ENCODE data around the gene CLEC18C.
A peak's percentile ranks its signal among the peaks of the same experiment; 100 is the strongest.
"Not testable (repeated sequence)": the region's sequence is repeated elsewhere in the genome, so short reads cannot be mapped to it uniquely, and the experiment has no call there.

The CLEC18C gene

DNA sequence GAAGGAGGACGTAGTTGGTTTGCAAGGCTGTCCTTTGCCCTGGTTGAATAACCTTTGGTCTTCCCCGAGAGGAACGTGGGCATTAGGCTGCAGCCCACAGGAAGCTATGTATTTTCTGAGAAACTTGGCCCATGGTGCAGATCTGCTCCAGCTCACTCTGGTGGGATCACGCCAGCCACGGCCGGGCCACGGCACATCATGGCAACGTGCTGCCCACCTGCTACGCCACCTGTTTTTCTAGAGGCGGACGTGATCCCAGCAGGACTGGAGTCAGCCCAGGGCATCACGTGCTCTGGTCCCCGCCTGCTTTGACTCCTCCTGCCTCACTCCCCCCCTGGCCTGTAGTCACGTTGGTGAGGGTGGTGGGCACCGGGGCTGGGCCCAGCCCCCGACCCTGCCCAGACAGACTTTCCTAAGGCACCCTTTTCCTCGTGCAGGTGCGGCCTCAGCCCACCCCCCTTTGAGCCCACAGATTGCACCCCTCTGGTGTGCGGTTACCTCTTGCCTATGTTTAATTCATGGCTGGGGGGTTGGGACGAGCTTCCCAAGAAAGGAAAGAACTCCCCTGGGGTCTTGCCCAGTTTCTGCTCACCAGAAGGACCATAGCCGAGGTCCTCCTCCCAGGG, at the start of gene CLEC18C:
Gene CLEC18C, plus strand, starts transcription at position 576 of the 626 bp plus-strand sequence. CDS start 492 bp downstream, outside the sequence.
- peak; percentile 11 for DNase-seq

DNA sequence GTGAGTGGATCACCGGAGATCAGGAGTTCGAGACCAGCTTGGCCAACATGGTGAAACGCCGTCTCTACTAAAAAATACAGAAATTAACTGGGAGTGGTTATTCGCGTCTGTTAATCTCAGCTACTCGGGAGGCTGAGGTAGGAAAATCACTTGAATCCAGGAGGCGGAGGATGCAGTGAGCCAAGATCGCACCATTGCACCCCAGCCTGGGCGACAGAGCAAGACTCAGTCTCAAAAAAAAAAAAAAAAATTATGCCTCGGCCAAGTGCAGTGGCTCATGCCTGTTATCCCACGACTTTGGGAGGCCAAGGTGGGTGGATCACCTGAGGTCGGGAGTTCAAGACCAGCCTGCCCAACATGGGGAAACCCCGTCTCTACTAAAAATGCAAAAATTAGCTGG, 49.8 kb upstream of the CLEC18C start:
- DNase-seq: not testable (repeated sequence)

DNA sequence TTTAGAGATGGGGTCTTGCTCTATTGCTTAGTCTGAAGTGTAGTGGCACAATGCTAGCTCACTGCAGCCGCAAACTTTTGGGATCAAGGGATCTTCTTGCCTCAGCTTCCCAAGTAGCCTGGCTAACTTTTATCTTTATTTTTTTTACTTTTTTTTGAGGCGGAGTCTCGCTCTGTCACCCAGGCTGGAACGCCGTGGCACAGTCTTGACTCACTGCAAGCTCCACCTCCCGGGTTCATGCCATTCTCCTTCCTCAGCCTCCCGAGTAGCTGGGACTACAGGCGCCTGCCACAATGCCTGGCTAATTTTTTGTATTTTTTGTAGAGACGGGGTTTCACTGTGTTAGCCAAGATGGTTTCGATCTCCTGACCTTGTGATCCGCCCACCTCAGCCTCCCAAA, 47.4 kb upstream of the CLEC18C start:
- not testable (repeated sequence) for DNase-seq

DNA sequence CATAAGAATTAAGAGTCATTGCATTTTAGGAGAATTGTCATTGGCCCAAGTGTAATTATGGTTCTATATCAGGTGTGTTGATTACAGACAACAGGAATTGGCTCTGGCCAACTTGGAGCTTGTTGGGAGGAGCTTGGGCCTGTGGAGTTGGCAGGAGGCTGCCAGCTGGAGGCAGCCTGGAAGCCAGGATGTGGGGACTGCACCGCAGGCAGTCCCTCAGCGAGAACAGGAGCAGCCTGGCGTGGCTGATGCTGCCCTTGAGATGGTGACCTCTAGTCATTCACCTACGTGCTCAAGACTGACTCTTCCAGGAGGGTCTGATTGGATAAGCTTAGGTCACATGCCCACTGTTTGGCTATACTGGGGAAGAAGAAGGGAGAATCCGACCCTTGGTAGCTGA, 45.9 kb upstream of the CLEC18C start:
- DNase-seq: not testable (repeated sequence)

GRCh38 chr16:70128844-70129243, 44.7 kb upstream of the CLEC18C start:
- not testable (repeated sequence) for DNase-seq

DNA sequence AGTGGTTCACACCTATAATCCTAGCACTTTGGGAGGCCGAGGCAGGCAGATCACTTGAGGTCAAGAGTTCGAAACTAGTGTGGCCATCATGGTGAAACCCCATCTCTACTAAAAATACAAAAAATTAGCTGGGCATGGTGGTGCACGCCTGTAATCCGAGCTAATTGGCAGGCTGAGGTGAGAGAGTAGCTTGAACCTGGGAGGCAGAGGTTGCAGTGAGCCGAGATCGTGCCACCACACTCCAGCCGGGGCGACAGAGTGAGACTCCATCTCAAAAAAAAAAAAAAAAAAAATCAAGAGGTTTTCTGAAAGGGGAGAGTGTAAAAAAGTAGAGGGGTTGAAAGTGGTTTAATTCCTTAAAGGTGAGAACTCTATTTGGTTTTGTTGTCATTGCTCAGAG, 37.8 kb upstream of the CLEC18C start:
- DNase-seq: not testable (repeated sequence)

- not testable (repeated sequence) for DNase-seq
These were observed 37.0 kb upstream of the CLEC18C start for GRCh38 chr16:70136595-70136994.

- DNase-seq: not testable (repeated sequence)
These were observed 30.8 kb upstream of the CLEC18C start for GRCh38 chr16:70142739-70143138.

DNA sequence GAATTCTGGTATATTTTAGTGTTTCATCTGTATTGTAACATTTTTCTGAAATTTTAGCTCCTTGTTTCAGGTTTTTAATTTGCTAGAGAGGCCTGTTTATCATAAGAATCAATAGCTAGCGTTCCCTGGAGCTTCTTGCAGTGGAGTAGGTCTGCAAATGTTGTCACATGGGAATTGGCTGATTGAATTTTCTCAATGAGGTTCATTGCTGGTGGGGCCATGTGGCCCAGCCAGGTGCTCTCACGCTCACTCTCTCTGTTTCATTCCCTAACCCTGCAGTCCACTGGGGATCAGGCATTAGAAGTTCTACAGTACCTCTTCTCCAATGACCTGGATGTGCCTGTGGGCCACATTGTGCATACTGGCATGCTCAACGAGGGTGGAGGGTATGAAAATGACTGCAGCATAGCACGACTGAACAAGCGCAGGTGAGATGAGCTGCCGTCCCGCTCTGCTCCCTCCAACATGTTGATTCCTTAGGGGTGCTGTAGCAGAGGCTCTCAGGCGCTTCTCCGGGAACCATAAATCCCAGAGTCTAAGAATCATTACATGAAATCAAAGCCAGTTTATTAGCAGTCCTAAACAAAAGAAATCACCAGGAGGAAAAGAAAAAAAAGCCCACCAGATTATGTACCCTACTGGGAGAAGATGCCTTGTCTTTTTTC, 30.2 kb upstream of the CLEC18C start:
- DNase-seq: not testable (repeated sequence)

DNA sequence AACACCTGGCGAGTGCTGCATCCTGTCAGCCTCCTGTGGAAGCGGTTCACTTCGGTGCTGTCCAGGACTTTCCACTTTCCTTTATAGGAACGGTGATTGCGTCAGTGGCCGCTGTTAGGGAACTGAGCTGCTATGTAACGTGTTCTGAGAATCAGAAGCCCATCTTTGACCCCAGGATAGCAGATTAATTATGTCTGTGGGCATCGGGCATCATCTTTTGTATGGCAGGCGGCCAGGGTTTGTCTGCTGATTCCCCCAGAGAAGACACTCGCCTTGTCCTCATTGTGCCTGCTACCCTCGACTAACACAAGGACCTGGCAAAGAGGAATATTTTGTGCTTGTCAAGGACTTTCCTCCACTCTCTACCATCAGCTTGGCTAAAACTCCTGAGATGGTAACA, 25.7 kb upstream of the CLEC18C start:
- DNase-seq: not testable (repeated sequence)

- DNase-seq: not testable (repeated sequence)
These were observed 25.1 kb upstream of the CLEC18C start for GRCh38 chr16:70148453-70148852.

DNA sequence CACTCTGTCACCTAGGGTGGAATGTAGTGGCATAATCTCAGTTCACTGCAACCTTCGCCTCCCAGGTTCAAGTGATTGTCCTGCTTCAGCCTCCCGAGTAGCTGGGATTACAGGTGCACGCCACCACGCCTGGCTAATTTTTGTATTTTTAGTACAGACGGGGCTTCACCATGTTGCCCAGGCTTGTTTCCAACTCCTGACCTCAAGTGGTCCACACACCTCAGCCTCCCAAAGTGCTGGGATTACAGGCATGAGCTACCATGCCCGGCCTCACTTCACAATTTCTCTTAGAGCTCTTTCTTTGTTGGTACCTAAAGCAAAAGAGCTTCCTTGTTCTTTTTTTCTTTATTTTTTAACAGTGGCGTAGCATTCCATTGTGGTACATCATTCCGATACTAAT, 24.3 kb upstream of the CLEC18C start:
- DNase-seq: not testable (repeated sequence)

DNA sequence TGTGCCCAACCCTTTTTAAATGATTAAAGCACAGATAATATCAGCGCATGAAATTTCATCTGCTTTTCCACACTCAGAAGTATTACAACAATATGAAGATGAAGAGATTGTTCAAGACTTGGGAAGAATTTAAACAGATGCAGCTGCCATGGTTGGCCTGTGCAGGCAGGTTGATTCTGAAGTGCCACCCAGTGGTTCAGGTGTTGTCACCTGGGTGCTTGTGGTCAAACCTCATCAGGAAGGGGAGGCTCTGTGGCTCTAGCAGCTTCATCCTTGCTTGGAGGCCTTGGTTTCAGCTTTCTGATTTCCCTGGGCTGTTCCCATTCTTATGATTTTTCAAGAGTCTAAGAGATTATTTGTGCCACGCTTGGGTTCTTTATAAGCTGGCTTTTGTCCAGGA, 22.2 kb upstream of the CLEC18C start:
- DNase-seq: peak; percentile 23

GRCh38 chr16:70151941-70152509, 21.6 kb upstream of the CLEC18C start:
- DNase-seq: no peak

DNA sequence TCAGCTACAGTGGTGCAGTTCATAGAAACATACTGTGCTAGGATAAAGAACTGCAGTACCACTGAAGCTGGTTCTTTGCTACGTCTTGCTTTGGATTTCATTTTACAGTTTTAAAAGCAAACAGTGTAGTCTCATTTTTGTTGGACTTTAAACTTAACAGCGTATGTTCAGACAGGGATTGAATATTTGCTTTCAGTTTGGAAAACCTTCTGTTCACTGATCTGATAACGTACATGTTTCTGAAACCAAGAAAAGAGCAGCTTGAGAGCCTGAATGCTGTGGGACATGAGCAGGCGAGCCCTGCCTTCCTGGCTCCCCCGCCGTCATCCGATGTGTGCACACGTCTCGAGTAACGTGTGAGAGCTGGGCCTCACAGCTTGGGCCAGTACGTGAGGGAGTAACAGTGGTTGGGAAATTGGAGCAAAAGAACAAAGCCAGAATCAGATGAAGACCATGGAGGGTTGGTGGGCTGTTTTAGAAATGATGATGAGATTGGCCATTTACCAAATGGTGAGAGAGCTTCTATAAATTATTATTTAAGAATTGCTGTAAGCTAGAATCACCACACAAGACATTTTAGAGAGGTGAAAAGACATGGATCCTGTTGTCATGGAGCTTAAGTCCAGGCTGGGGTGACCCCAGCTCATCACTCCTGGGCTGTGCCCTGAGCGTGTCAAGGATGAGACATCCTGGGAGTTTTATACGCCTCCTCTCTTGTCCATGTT, 20.8 kb upstream of the CLEC18C start:
- DNase-seq: no peak

GRCh38 chr16:70154736-70155135, 18.9 kb upstream of the CLEC18C start:
- DNase-seq: not testable (repeated sequence)

- DNase-seq: no peak
These were observed 17.2 kb upstream of the CLEC18C start for GRCh38 chr16:70156207-70156978.

- DNase-seq: no peak
These were observed 16.5 kb upstream of the CLEC18C start for GRCh38 chr16:70157105-70157476.

DNA sequence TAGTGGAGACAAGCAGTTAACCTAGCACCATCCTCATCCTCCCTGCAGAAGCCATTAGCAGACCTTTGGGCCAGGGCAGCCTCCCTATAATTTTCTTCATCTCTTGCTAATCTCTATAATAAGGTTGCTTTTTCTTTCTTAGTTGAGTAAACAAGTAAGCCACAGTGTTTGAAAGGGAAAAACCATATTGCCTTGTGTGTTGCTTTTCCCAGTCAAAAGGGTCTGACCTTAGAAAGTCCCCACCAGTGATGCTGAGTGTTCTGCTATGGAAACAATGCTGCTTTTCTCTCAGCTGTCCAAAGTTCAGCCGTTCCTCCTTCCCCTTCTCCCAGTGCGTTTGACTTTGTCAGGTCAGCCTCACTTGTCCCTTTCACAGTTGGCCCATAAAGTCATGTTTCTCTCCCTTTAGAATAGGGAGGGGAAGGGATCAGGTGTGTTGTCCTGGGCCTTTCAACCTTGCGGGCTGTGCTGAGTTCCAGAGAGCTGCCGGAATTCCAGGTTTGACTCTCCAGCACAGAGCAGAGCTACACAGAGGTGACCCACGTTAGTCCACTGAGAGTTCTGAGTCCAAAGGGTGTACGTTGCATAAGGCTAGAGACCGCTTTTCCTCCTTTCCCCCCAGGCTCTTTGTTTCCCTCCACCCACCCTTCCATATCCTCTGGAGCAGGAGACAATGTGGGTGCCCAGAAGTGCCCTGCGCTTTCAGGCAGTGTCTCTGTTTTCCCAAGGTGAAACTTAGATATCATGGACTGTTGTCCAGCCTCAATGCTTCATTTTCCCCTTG, 15.9 kb upstream of the CLEC18C start:
- no peak for DNase-seq

- no peak for DNase-seq
These were observed 15.2 kb upstream of the CLEC18C start for GRCh38 chr16:70158261-70158939.

Measured in DMS53 (cell line).